HG03457 (cell line): ENCODE data around the gene ZNF655.

Source experiments
- ATAC-seq: cut with Tn5 transposase; IDR thresholded peaks from one replicate; pipeline ENCODE4 v1.9.1; 2021; ENCODE audit warnings: moderate number of reproducible peaks; ENCODE audit not compliant: unreplicated experiment

Gene ZNF655

GRCh38 chr7:99605527-99605926, 47.1 kb downstream of the ZNF655 start:
- ATAC-seq = no peak

- ATAC-seq = no peak
These were observed 48.1 kb downstream of the ZNF655 start for GRCh38 chr7:99606531-99606930.

GRCh38 chr7:99607548-99607947, 49.1 kb downstream of the ZNF655 start:
- no peak for ATAC-seq

- ATAC-seq = no peak
These were observed 56.1 kb downstream of the ZNF655 start for GRCh38 chr7:99614495-99614894.

- ATAC-seq = no peak
These were observed 57.5 kb downstream of the ZNF655 start for GRCh38 chr7:99615989-99616358.

- peak; percentile 85 for ATAC-seq
These were observed 58.1 kb downstream of the ZNF655 start, which contains the start of gene ZSCAN25 for GRCh38 chr7:99616359-99617191. TSS of gene ZSCAN25 (plus strand) at chr7:99616946. CDS start at chr7:99619607, 2,661 bp downstream.

- ATAC-seq = peak; percentile 18
These were observed 58.8 kb downstream of the ZNF655 start for GRCh38 chr7:99617192-99617781.

GRCh38 chr7:99618726-99619125, 60.3 kb downstream of the ZNF655 start:
- ATAC-seq = no peak

- ATAC-seq = no peak
These were observed 61.2 kb downstream of the ZNF655 start for GRCh38 chr7:99619571-99620130.

- no peak for ATAC-seq
These were observed 62.8 kb downstream of the ZNF655 start for GRCh38 chr7:99621271-99621670.

GRCh38 chr7:99622596-99622995, 64.2 kb downstream of the ZNF655 start:
- ATAC-seq = no peak

GRCh38 chr7:99623091-99623693, 64.8 kb downstream of the ZNF655 start:
- ATAC-seq = no peak

- ATAC-seq = no peak
These were observed 65.4 kb downstream of the ZNF655 start for GRCh38 chr7:99623702-99624447.

- ATAC-seq = no peak
These were observed 66.0 kb downstream of the ZNF655 start for GRCh38 chr7:99624484-99624883.

GRCh38 chr7:99625321-99625720, 66.9 kb downstream of the ZNF655 start:
- ATAC-seq = no peak

GRCh38 chr7:99625961-99626360, 67.5 kb downstream of the ZNF655 start:
- ATAC-seq = no peak
